ENCODE measurements around the gene KIAA0040.

Gene KIAA0040

GRCh38 chr1:175220853-175221556 is 28.4 kb upstream of the KIAA0040 start:
- Histone ChIP-seq H3K36me3 (ENCODE audit: insufficient read depth, insufficient read length, low read length) (no peaks in the 10 kb centered on the region), H3K9me3 (ENCODE audit: insufficient read depth, low read length) (no peaks in the 10 kb centered on the region), H3K9ac (ENCODE audit: insufficient read length, low read depth) (no peak overlapping the region), H3K27me3 (ENCODE audit: insufficient read depth, insufficient read length) (no peaks in the 10 kb centered on the region), H3K4me1 (ENCODE audit: insufficient read depth, insufficient read length) (peaks cover 6% of the 10 kb centered on the region), H3K4me3 (ENCODE audit: insufficient read length, low read depth) (no peak overlapping the region)
- DNase-seq (ENCODE audit: low read depth, low spot score), result no peak
- TF ChIP-seq YY1 (IDR thresholded peaks at IDR 0.05; ENCODE audit: insufficient read depth, insufficient read length) (no peak), SUZ12 (IDR thresholded peaks at IDR 0.05; ENCODE audit: extremely low read depth, insufficient read depth, insufficient read length) (no peak), ZNF274 (IDR thresholded peaks at IDR 0.05; ENCODE audit: low read depth, low read length) (no peak)

- DNase-seq (ENCODE audit: low read depth, low spot score), result no peak
- no peak overlapping the region for H3K9ac ChIP-seq (ENCODE audit: insufficient read length, low read depth)
- TF ChIP-seq ZNF274 (IDR thresholded peaks at IDR 0.05; ENCODE audit: low read depth, low read length), result no peak
- no peaks in the 10 kb centered on the region for H3K27me3 ChIP-seq (ENCODE audit: insufficient read depth, insufficient read length)
- no peak overlapping the region for H3K4me3 ChIP-seq (ENCODE audit: insufficient read length, low read depth)
- no peaks in the 10 kb centered on the region for H3K36me3 ChIP-seq (ENCODE audit: insufficient read depth, insufficient read length, low read length)
- H3K4me1 ChIP-seq (ENCODE audit: insufficient read depth, insufficient read length), result peaks cover 6% of the 10 kb centered on the region
- H3K9me3 ChIP-seq (ENCODE audit: insufficient read depth, low read length), result no peaks in the 10 kb centered on the region
Observed at GRCh38 chr1:175219774-175220173, 27.2 kb upstream of the KIAA0040 start.

- Histone ChIP-seq H3K36me3 (ENCODE audit: insufficient read depth, insufficient read length, low read length) (no peaks in the 10 kb centered on the region), H3K9ac (ENCODE audit: insufficient read length, low read depth) (no peak overlapping the region), H3K4me3 (ENCODE audit: insufficient read length, low read depth) (no peak overlapping the region), H3K4me1 (ENCODE audit: insufficient read depth, insufficient read length) (peaks cover 6% of the 10 kb centered on the region), H3K27me3 (ENCODE audit: insufficient read depth, insufficient read length) (no peaks in the 10 kb centered on the region), H3K9me3 (ENCODE audit: insufficient read depth, low read length) (no peaks in the 10 kb centered on the region)
- DNase-seq (ENCODE audit: low read depth, low spot score), result no peak
- no peak for TF ChIP-seq SUZ12 (IDR thresholded peaks at IDR 0.05; ENCODE audit: extremely low read depth, insufficient read depth, insufficient read length)
- TF ChIP-seq ZNF274 (IDR thresholded peaks at IDR 0.05; ENCODE audit: low read depth, low read length), result no peak
- no peak for TF ChIP-seq YY1 (IDR thresholded peaks at IDR 0.05; ENCODE audit: insufficient read depth, insufficient read length)
Observed at GRCh38 chr1:175218786-175219434, 26.3 kb upstream of the KIAA0040 start.

GRCh38 chr1:175217721-175218531 is 25.4 kb upstream of the KIAA0040 start:
- Histone ChIP-seq H3K36me3 (ENCODE audit: insufficient read depth, insufficient read length, low read length) (no peaks in the 10 kb centered on the region), H3K4me3 (ENCODE audit: insufficient read length, low read depth) (no peak overlapping the region), H3K9me3 (ENCODE audit: insufficient read depth, low read length) (no peaks in the 10 kb centered on the region), H3K4me1 (ENCODE audit: insufficient read depth, insufficient read length) (peaks cover 6% of the 10 kb centered on the region), H3K9ac (ENCODE audit: insufficient read length, low read depth) (no peak overlapping the region), H3K27me3 (ENCODE audit: insufficient read depth, insufficient read length) (no peaks in the 10 kb centered on the region)
- TF ChIP-seq ZNF274 (IDR thresholded peaks at IDR 0.05; ENCODE audit: low read depth, low read length) (no peak), SUZ12 (IDR thresholded peaks at IDR 0.05; ENCODE audit: extremely low read depth, insufficient read depth, insufficient read length) (no peak), YY1 (IDR thresholded peaks at IDR 0.05; ENCODE audit: insufficient read depth, insufficient read length) (no peak)
- no peak for DNase-seq (ENCODE audit: low read depth, low spot score)

- H3K9me3 ChIP-seq (ENCODE audit: insufficient read depth, low read length), result no peaks in the 10 kb centered on the region
- no peak overlapping the region for H3K9ac ChIP-seq (ENCODE audit: insufficient read length, low read depth)
- no peaks in the 10 kb centered on the region for H3K27me3 ChIP-seq (ENCODE audit: insufficient read depth, insufficient read length)
- no peak for DNase-seq (ENCODE audit: low read depth, low spot score)
- no peak overlapping the region for H3K4me3 ChIP-seq (ENCODE audit: insufficient read length, low read depth)
- no peaks in the 10 kb centered on the region for H3K36me3 ChIP-seq (ENCODE audit: insufficient read depth, insufficient read length, low read length)
- TF ChIP-seq SUZ12 (IDR thresholded peaks at IDR 0.05; ENCODE audit: extremely low read depth, insufficient read depth, insufficient read length) (no peak), YY1 (IDR thresholded peaks at IDR 0.05; ENCODE audit: insufficient read depth, insufficient read length) (no peak), ZNF274 (IDR thresholded peaks at IDR 0.05; ENCODE audit: low read depth, low read length) (no peak)
- H3K4me1 ChIP-seq (ENCODE audit: insufficient read depth, insufficient read length), result peaks cover 6% of the 10 kb centered on the region
Observed at GRCh38 chr1:175216444-175216843, 23.9 kb upstream of the KIAA0040 start.

GRCh38 chr1:175211656-175212055 is 19.1 kb upstream of the KIAA0040 start:
- TF ChIP-seq YY1 (IDR thresholded peaks at IDR 0.05; ENCODE audit: insufficient read depth, insufficient read length) (no peak), ZNF274 (IDR thresholded peaks at IDR 0.05; ENCODE audit: low read depth, low read length) (no peak), SUZ12 (IDR thresholded peaks at IDR 0.05; ENCODE audit: extremely low read depth, insufficient read depth, insufficient read length) (no peak)
- DNase-seq (ENCODE audit: low read depth, low spot score), result no peak
- Histone ChIP-seq H3K9me3 (ENCODE audit: insufficient read depth, low read length) (no peaks in the 10 kb centered on the region), H3K36me3 (ENCODE audit: insufficient read depth, insufficient read length, low read length) (no peaks in the 10 kb centered on the region), H3K9ac (ENCODE audit: insufficient read length, low read depth) (no peak overlapping the region), H3K4me3 (ENCODE audit: insufficient read length, low read depth) (no peak overlapping the region), H3K4me1 (ENCODE audit: insufficient read depth, insufficient read length) (no peaks in the 10 kb centered on the region), H3K27me3 (ENCODE audit: insufficient read depth, insufficient read length) (no peaks in the 10 kb centered on the region)

- Histone ChIP-seq H3K27me3 (ENCODE audit: insufficient read depth, insufficient read length) (no peaks in the 10 kb centered on the region), H3K9me3 (ENCODE audit: insufficient read depth, low read length) (no peaks in the 10 kb centered on the region), H3K4me3 (ENCODE audit: insufficient read length, low read depth) (no peak overlapping the region), H3K4me1 (ENCODE audit: insufficient read depth, insufficient read length) (no peaks in the 10 kb centered on the region), H3K9ac (ENCODE audit: insufficient read length, low read depth) (no peak overlapping the region), H3K36me3 (ENCODE audit: insufficient read depth, insufficient read length, low read length) (no peaks in the 10 kb centered on the region)
- TF ChIP-seq YY1 (IDR thresholded peaks at IDR 0.05; ENCODE audit: insufficient read depth, insufficient read length) (no peak), ZNF274 (IDR thresholded peaks at IDR 0.05; ENCODE audit: low read depth, low read length) (no peak), SUZ12 (IDR thresholded peaks at IDR 0.05; ENCODE audit: extremely low read depth, insufficient read depth, insufficient read length) (no peak)
- DNase-seq (ENCODE audit: low read depth, low spot score), result no peak
Observed at GRCh38 chr1:175210744-175211143, 18.2 kb upstream of the KIAA0040 start.
